Neural progenitor cell (in vitro differentiated cells): Measurements from ENCODE around the gene OR2H2. TPM values are rescaled to one million over a fixed set of nuclear protein-coding genes. Genes with fewer than 3 reads are reported as not detected.

Source experiments
- DNase-seq: peaks from one replicate; pipeline ENCODE4 v3.0.0-alpha.2; 2016; ENCODE audit warnings: low spot score
- H2AFZ ChIP-seq: fragments of 200-600 bp; sonication (generic); replicated peaks from 2 replicates; pipeline ENCODE4 v1.6.1; 2016; ENCODE audit warnings: antibody characterized with exemption
- H3F3A ChIP-seq: fragments of 200-600 bp; sonication (generic); 2 replicates; pipeline ENCODE4 v1.6.1; 2016; ENCODE audit warnings: antibody characterized with exemption, low read depth
- H3K27ac ChIP-seq: fragments of 200-600 bp; sonication (generic); 2 replicates; pipeline ENCODE4 v1.5.1; 2016; ENCODE audit warnings: mild to moderate bottlenecking
- H3K27me3 ChIP-seq: fragments of 200-600 bp; sonication (generic); 2 replicates; pipeline ENCODE4 v1.6.1; 2016; ENCODE audit warnings: mild to moderate bottlenecking, moderate library complexity
- H3K36me3 ChIP-seq: fragments of 200-600 bp; sonication (generic); 2 replicates; pipeline ENCODE4 v1.5.1; 2016
- H3K4me1 ChIP-seq: fragments of 200-600 bp; sonication (generic); 2 replicates; pipeline ENCODE4 v1.6.1; 2016; ENCODE audit warnings: mixed run types
- H3K4me2 ChIP-seq: fragments of 200-600 bp; sonication (generic); 2 replicates; pipeline ENCODE4 v1.6.1; 2016
- H3K4me3 ChIP-seq: fragments of 200-600 bp; sonication (generic); 2 replicates; pipeline ENCODE4 v1.5.1; 2016
- H3K79me2 ChIP-seq: fragments of 200-600 bp; sonication (generic); 2 replicates; pipeline ENCODE4 v1.6.1; 2016; ENCODE audit warnings: low read depth
- H3K9ac ChIP-seq: fragments of 200-600 bp; sonication (generic); 2 replicates; pipeline ENCODE4 v1.6.1; 2016
- H3K9me3 ChIP-seq: fragments of 200-600 bp; sonication (generic); 2 replicates; pipeline ENCODE4 v1.5.1; 2016; ENCODE audit warnings: low read depth
- H4K20me1 ChIP-seq: fragments of 200-600 bp; sonication (generic); 2 replicates; pipeline ENCODE4 v1.6.1; 2016; ENCODE audit warnings: low read depth
- H3K27ac Mint-ChIP-seq: 3 replicates; pipeline ENCODE4 v1.8.0; 2021; ENCODE audit warnings: mixed read lengths
- H3K27me3 Mint-ChIP-seq: 2 replicates; pipeline ENCODE4 v1.8.0; 2022; ENCODE audit warnings: low read depth, mild to moderate bottlenecking, inconsistent platforms, moderate library complexity, mixed read lengths; ENCODE audit not compliant: insufficient read depth
- H3K36me3 Mint-ChIP-seq: 3 replicates; pipeline ENCODE4 v1.8.0; 2021; ENCODE audit warnings: mixed read lengths
- H3K4me1 Mint-ChIP-seq: 3 replicates; pipeline ENCODE4 v1.8.0; 2021; ENCODE audit warnings: mixed read lengths
- H3K4me3 Mint-ChIP-seq: 3 replicates; pipeline ENCODE4 v1.8.0; 2021; ENCODE audit warnings: mild to moderate bottlenecking, moderate library complexity, mixed read lengths
- H3K9me3 Mint-ChIP-seq: 3 replicates; pipeline ENCODE4 v1.8.0; 2020; ENCODE audit warnings: mixed read lengths
- CTCF ChIP-seq: fragments of 200-600 bp; sonication (generic); IDR thresholded peaks from 2 replicates; pipeline ENCODE4 v1.5.1; 2017; ENCODE audit warnings: antibody characterized with exemption, mild to moderate bottlenecking
- EZH2 ChIP-seq: fragments of 200-600 bp; sonication (generic); IDR thresholded peaks from 2 replicates; pipeline ENCODE4 v1.6.1; 2017; ENCODE audit warnings: antibody characterized with exemption, mild to moderate bottlenecking, moderate library complexity
- EZH2phosphoT487 ChIP-seq: fragments of 200-600 bp; sonication (generic); IDR thresholded peaks from 2 replicates; pipeline ENCODE4 v1.6.1; 2017; ENCODE audit warnings: antibody characterized with exemption
- total RNA-seq: library from RNA; depleted of rRNA; stranded (reverse); fragments of >200 nt; gene quantifications from 2 replicates; pipeline ENCODE4 v1.2.3, GENCODE V29; 2015; ENCODE audit warnings: low replicate concordance

The OR2H2 gene
- total RNA-seq, 1 donor from 2014 or later, result not detected

- Mint-ChIP-seq H3K4me1 (no peaks in the 10 kb centered on the region), H3K4me3 (no peak overlapping the region), H3K9me3 (no peaks in the 10 kb centered on the region), H3K27ac (no peak overlapping the region), H3K36me3 (no peaks in the 10 kb centered on the region), H3K27me3 (peaks cover 3% of the 10 kb centered on the region)
- no peak for DNase-seq
- Histone ChIP-seq H3K27me3 (no peaks in the 10 kb centered on the region), H3F3A (no peaks in the 10 kb centered on the region), H3K9me3 (no peaks in the 10 kb centered on the region), H3K79me2 (no peaks in the 10 kb centered on the region), H3K9ac (no peak overlapping the region), H3K36me3 (no peaks in the 10 kb centered on the region), H4K20me1 (no peaks in the 10 kb centered on the region), H3K4me1 (no peaks in the 10 kb centered on the region), H3K27ac (no peak overlapping the region), H3K4me2 (no peak overlapping the region), H3K4me3 (no peak overlapping the region), H2AFZ (no peak overlapping the region)
- TF ChIP-seq EZH2 (no peak), CTCF (no peak), EZH2phosphoT487 (no peak)
Observed at GRCh38 chr6:29567991-29568390, 16.9 kb upstream of the OR2H2 start.

- Histone ChIP-seq H3K36me3 (no peaks in the 10 kb centered on the region), H3K9ac (no peak overlapping the region), H3F3A (no peaks in the 10 kb centered on the region), H3K4me3 (no peak overlapping the region), H3K79me2 (no peaks in the 10 kb centered on the region), H2AFZ (no peak overlapping the region), H3K27me3 (no peaks in the 10 kb centered on the region), H3K27ac (no peak overlapping the region), H3K4me2 (no peak overlapping the region), H4K20me1 (no peaks in the 10 kb centered on the region), H3K4me1 (peaks cover 14% of the 10 kb centered on the region), H3K9me3 (no peaks in the 10 kb centered on the region)
- no peak for DNase-seq
- Mint-ChIP-seq H3K36me3 (no peaks in the 10 kb centered on the region), H3K27ac (no peak overlapping the region), H3K27me3 (no peaks in the 10 kb centered on the region), H3K4me1 (peaks cover 6% of the 10 kb centered on the region), H3K4me3 (no peak overlapping the region), H3K9me3 (no peaks in the 10 kb centered on the region)
- TF ChIP-seq EZH2 (no peak), CTCF (no peak)
Observed at GRCh38 chr6:29576056-29576455, 8.9 kb upstream of the OR2H2 start.

GRCh38 chr6:29577544-29577943 lies 7.4 kb upstream of the OR2H2 start:
- Histone ChIP-seq H3K27ac (no peak overlapping the region), H3K4me2 (no peak overlapping the region), H3K9me3 (no peaks in the 10 kb centered on the region), H3K4me3 (no peak overlapping the region), H3K9ac (no peak overlapping the region), H3K36me3 (no peaks in the 10 kb centered on the region), H2AFZ (no peak overlapping the region), H3K79me2 (no peaks in the 10 kb centered on the region), H3K4me1 (peaks cover 14% of the 10 kb centered on the region), H4K20me1 (no peaks in the 10 kb centered on the region), H3K27me3 (no peaks in the 10 kb centered on the region), H3F3A (no peaks in the 10 kb centered on the region)
- no peak overlapping the region for H3K27ac Mint-ChIP-seq
- no peak for DNase-seq
- H3K9me3 Mint-ChIP-seq, result no peaks in the 10 kb centered on the region
- H3K27me3 Mint-ChIP-seq, result no peaks in the 10 kb centered on the region
- TF ChIP-seq CTCF (no peak), EZH2 (no peak), EZH2phosphoT487 (no peak)
- no peak overlapping the region for H3K4me3 Mint-ChIP-seq
- H3K36me3 Mint-ChIP-seq, result no peaks in the 10 kb centered on the region
- peaks cover 6% of the 10 kb centered on the region for H3K4me1 Mint-ChIP-seq
